AG09319 (cell line): Measurements from ENCODE around the gene GRIA3.

Experiments used
- DNase-seq: peaks from one replicate; pipeline ENCODE4 v3.0.0-alpha.2; 2010; ENCODE audit warnings: low read depth; ENCODE audit errors: extremely low read depth
- CTCF ChIP-seq: IDR thresholded peaks from 2 replicates; pipeline ENCODE4 v1.5.1; 2011; ENCODE audit warnings: low read depth, mild to moderate bottlenecking, inconsistent platforms, low read length, moderate library complexity

The GRIA3 gene

GRCh38 chrX:123215397-123216089 lies 31.5 kb downstream of the GRIA3 start:
- DNase-seq: no peak
- no peak for TF ChIP-seq CTCF

GRCh38 chrX:123217077-123217476 lies 33.0 kb downstream of the GRIA3 start:
- TF ChIP-seq CTCF: no peak
- peak; percentile 12 for DNase-seq

- no peak for TF ChIP-seq CTCF
Observed at GRCh38 chrX:123217728-123218127, 33.6 kb downstream of the GRIA3 start.

GRCh38 chrX:123219916-123220315 lies 35.8 kb downstream of the GRIA3 start:
- TF ChIP-seq CTCF: no peak

More at GRCh38 chrX:123217728-123218127, 33.6 kb downstream of the GRIA3 start:
- DNase-seq: no peak

GRCh38 chrX:123222920-123223319 lies 38.8 kb downstream of the GRIA3 start:
- TF ChIP-seq CTCF: no peak

More at GRCh38 chrX:123219916-123220315, 35.8 kb downstream of the GRIA3 start:
- no peak for DNase-seq

GRCh38 chrX:123223409-123223808 lies 39.3 kb downstream of the GRIA3 start:
- TF ChIP-seq CTCF: no peak
- no peak for DNase-seq

More at GRCh38 chrX:123222920-123223319, 38.8 kb downstream of the GRIA3 start:
- no peak for DNase-seq

- TF ChIP-seq CTCF: no peak
- DNase-seq: no peak
Observed at GRCh38 chrX:123223859-123224258, 39.8 kb downstream of the GRIA3 start.
